Measurements from ENCODE around the gene ADK. TPM values are rescaled to one million over a fixed set of nuclear protein-coding genes. Genes with fewer than 3 reads are reported as not detected.
"Not testable (repeated sequence)": the region's sequence is repeated elsewhere in the genome, so short reads cannot be mapped to it uniquely, and the experiment has no call there.

Gene ADK
- total RNA-seq, 1 donor from 2014 or later = 39.4 TPM

DNA sequence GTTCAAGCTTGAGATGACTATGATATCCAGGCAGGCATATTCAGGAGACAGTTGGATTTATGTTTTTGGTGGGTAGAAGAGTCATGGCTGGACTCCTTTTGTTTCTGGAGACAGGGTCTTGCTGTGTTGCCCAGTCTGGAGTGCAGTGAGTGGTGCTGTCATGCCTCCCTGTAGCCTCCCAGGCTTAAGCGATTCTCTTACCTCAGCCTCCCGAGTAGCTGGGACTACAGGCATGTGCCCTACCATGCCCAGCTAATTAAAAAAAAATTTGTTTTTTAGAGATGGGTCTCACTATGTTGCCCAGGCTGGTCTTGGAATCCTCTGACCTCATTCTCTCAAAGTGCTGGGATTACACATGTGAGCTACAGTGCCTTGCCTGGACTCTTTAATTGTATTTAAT, 62.0 kb downstream of the ADK start:
- TF ChIP-seq, protein P1, sequence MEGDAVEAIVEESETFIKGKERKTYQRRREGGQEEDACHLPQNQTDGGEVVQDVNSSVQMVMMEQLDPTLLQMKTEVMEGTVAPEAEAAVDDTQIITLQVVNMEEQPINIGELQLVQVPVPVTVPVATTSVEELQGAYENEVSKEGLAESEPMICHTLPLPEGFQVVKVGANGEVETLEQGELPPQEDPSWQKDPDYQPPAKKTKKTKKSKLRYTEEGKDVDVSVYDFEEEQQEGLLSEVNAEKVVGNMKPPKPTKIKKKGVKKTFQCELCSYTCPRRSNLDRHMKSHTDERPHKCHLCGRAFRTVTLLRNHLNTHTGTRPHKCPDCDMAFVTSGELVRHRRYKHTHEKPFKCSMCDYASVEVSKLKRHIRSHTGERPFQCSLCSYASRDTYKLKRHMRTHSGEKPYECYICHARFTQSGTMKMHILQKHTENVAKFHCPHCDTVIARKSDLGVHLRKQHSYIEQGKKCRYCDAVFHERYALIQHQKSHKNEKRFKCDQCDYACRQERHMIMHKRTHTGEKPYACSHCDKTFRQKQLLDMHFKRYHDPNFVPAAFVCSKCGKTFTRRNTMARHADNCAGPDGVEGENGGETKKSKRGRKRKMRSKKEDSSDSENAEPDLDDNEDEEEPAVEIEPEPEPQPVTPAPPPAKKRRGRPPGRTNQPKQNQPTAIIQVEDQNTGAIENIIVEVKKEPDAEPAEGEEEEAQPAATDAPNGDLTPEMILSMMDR (conservative IDR thresholded peaks at IDR 0.05; ENCODE audit: low read depth, low read length) = no peak

DNA sequence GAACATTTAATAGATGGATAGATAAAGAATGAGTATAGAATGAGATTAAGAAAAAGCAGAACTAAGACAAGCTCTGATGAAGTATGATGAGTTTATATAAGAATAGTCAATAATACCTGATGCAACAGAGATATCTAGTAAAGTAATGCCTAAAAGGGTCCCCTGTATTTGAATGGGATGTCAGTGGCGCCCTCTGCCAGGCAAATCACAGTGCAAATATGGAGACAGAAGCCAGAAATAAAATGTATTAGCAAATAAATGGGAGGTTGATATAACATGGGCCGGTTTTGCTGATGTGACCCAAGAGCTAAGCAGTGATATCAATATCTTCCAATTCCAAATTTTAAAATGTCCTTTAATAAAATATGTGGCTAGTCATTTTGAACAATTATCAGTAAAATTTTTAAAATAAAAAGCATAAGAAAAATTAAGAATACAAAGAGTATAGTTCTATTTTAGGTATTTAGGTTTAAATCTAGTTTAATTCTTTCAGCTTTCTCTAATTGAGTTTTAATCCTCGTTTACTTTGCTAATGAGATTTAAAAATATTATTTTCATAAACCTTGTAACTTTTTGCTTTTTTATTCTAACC, 62.6 kb downstream of the ADK start:
- no peak overlapping the region for H3K4me3 ChIP-seq (ENCODE audit: low read depth, low read length)
- DNase-seq (ENCODE audit: low read depth) = no peak
- TF ChIP-seq, protein P1 (conservative IDR thresholded peaks at IDR 0.05; ENCODE audit: low read depth, low read length) = peak; percentile 79

More for the DNA sequence above, 62.0 kb downstream of the ADK start:
- no peak for DNase-seq (ENCODE audit: low read depth)
- no peak overlapping the region for H3K4me3 ChIP-seq (ENCODE audit: low read depth, low read length)

- H3K4me3 ChIP-seq (ENCODE audit: low read depth, low read length); DNase-seq (ENCODE audit: low read depth): not testable (repeated sequence)
Observed at GRCh38 chr10:74217110-74217509, 66.1 kb downstream of the ADK start.

GRCh38 chr10:74222467-74222866, 71.4 kb downstream of the ADK start:
- not testable (repeated sequence) for DNase-seq (ENCODE audit: low read depth); H3K4me3 ChIP-seq (ENCODE audit: low read depth, low read length)

- TF ChIP-seq, protein P1 (conservative IDR thresholded peaks at IDR 0.05; ENCODE audit: low read depth, low read length) = no peak
- peak overlapping the region; percentile 4 for H3K4me3 ChIP-seq (ENCODE audit: low read depth, low read length)
- DNase-seq (ENCODE audit: low read depth) = peak; percentile 82
Observed at GRCh38 chr10:74223755-74224529, 72.9 kb downstream of the ADK start.

GRCh38 chr10:74227697-74228424, 76.8 kb downstream of the ADK start:
- peak; percentile 52 for DNase-seq (ENCODE audit: low read depth)
- no peak overlapping the region for H3K4me3 ChIP-seq (ENCODE audit: low read depth, low read length)
- TF ChIP-seq, protein P1 (conservative IDR thresholded peaks at IDR 0.05; ENCODE audit: low read depth, low read length) = no peak

GRCh38 chr10:74231375-74231774, 80.4 kb downstream of the ADK start:
- no peak overlapping the region for H3K4me3 ChIP-seq (ENCODE audit: low read depth, low read length)
- DNase-seq (ENCODE audit: low read depth) = peak; percentile 41
- TF ChIP-seq, protein P1 (conservative IDR thresholded peaks at IDR 0.05; ENCODE audit: low read depth, low read length) = no peak

Data from epithelial cell of proximal tubule (primary cell).